ENCODE results near the gene CLEC9A. TPM values are rescaled to one million over a fixed set of nuclear protein-coding genes. Genes with fewer than 3 reads are reported as not detected.

CLEC9A gene
- total and polyA plus RNA-seq, 2 of the 8 experiments (the other 6 are each of a cell fraction or from before 2014, with no cell fraction given): not detected

GRCh38 chr12:10069099-10069498 lies 38.6 kb downstream of the CLEC9A start:
- Histone ChIP-seq H3K18ac (ENCODE audit: extremely low read depth, low read length) (no peak overlapping the region), H2BK15ac (ENCODE audit: low read length) (no peak overlapping the region), H3K4me3 (ENCODE audit: extremely low read depth in 1 of 4, insufficient read depth in 2 of 4, low read depth in 3 of 4, low read length in 4 of 4) (no peak overlapping the region), H3K27ac (ENCODE audit: low read depth, low read length) (no peak overlapping the region), H3K9me3 (ENCODE audit: insufficient read depth in 2 of 2, low read depth in 1 of 2, low read length in 1 of 2) (no peaks in the 10 kb centered on the region), H3K36me3 (ENCODE audit: control insufficient read depth in 2 of 4, insufficient read depth in 4 of 4, low read length in 3 of 4) (no peaks in the 10 kb centered on the region), H3K23ac (ENCODE audit: insufficient read length) (no peak overlapping the region), H3K79me2 (ENCODE audit: control insufficient read depth in 1 of 2, insufficient read depth in 2 of 2, low read length in 2 of 2) (no peaks in the 10 kb centered on the region), H3K4me2 (ENCODE audit: insufficient read depth in 1 of 2, low read depth in 2 of 2, low read length in 2 of 2) (no peak overlapping the region), H4K8ac (ENCODE audit: extremely low read depth, insufficient read depth, low read length) (no peak overlapping the region), H3K4ac (replicated peaks; ENCODE audit: insufficient read length, low read depth, low read length) (no peak overlapping the region), H3K4me1 (replicated peaks in 1 of 4; ENCODE audit: control insufficient read depth in 3 of 4, insufficient read depth in 4 of 4, low read length in 3 of 4) (0 out of 7 replicates have a peak, but pooled peaks cover 0 to 2% (median 0%) of the 10 kb centered on the region in 4 experiments), H3K14ac (ENCODE audit: insufficient read length) (no peak overlapping the region), H3K56ac (replicated peaks; ENCODE audit: insufficient read length, low read depth, low read length) (no peak overlapping the region), H2BK20ac (ENCODE audit: low read length) (no peak overlapping the region), H4K91ac (replicated peaks; ENCODE audit: insufficient read length, low read length) (no peak overlapping the region), H2AFZ (ENCODE audit: low read length) (no peak overlapping the region), H4K5ac (ENCODE audit: insufficient read length, low read depth, low read length) (no peak overlapping the region), H3K27me3 (replicated peaks in 1 of 4; ENCODE audit: control insufficient read depth in 3 of 4, extremely low read depth in 1 of 4, insufficient read depth in 3 of 4, low read length in 3 of 4) (no peaks in the 10 kb centered on the region), H2AK5ac (ENCODE audit: low read depth, low read length) (no peak overlapping the region), H3K23me2 (ENCODE audit: low read depth, low read length) (no peaks in the 10 kb centered on the region), H2BK12ac (ENCODE audit: low read depth, low read length) (no peak overlapping the region), H3K9ac (replicated peaks in 1 of 4; ENCODE audit: extremely low read depth in 1 of 4, low read depth in 3 of 4, low read length in 3 of 4) (no peak overlapping the region), H2BK120ac (replicated peaks; ENCODE audit: low read depth, low read length) (no peak overlapping the region), H4K20me1 (replicated peaks in 1 of 2; ENCODE audit: control insufficient read depth in 1 of 2, insufficient read depth in 2 of 2, low read length in 2 of 2) (no peaks in the 10 kb centered on the region), H2BK5ac (ENCODE audit: low read depth, low read length) (no peak overlapping the region), H3K79me1 (ENCODE audit: low read depth, low read length) (no peaks in the 10 kb centered on the region)
- TF ChIP-seq NANOG (IDR thresholded peaks at IDR 0.05; ENCODE audit: insufficient read depth, low read depth, low read length, poor library complexity, severe bottlenecking): no peak
- no peak for TF ChIP-seq TBP (IDR thresholded peaks at IDR 0.05; ENCODE audit: low read depth, low read length)
- no peak for TF ChIP-seq BRCA1 (IDR thresholded peaks at IDR 0.05; ENCODE audit: low read depth, low read length)
- no peak for TF ChIP-seq YY1 (IDR thresholded peaks at IDR 0.05; ENCODE audit: low read depth, low read length)
- TF ChIP-seq CBX8 (IDR thresholded peaks at IDR 0.05; ENCODE audit: borderline replicate concordance, low read depth, low read length): no peak
- no peak for TF ChIP-seq ASH2L (IDR thresholded peaks at IDR 0.05; ENCODE audit: low read length)
- TF ChIP-seq KDM4A (IDR thresholded peaks at IDR 0.05; ENCODE audit: low read depth, low read length, severe bottlenecking): no peak
- TF ChIP-seq HDAC2 (IDR thresholded peaks at IDR 0.05; ENCODE audit: borderline replicate concordance in 1 of 2, low read depth in 2 of 2, low read length in 2 of 2): no peak
- no peak for TF ChIP-seq BCL11A (IDR thresholded peaks at IDR 0.05; ENCODE audit: low read depth in 2 of 2, low read length in 2 of 2)
- no peak for TF ChIP-seq EP300 (IDR thresholded peaks at IDR 0.05; ENCODE audit: borderline replicate concordance in 1 of 2, low read depth in 2 of 2, low read length in 2 of 2)
- no peak for TF ChIP-seq SP1 (IDR thresholded peaks at IDR 0.05; ENCODE audit: low read depth, low read length)
- no peak for TF ChIP-seq JUN (IDR thresholded peaks at IDR 0.05; ENCODE audit: low read depth, low read length)
- TF ChIP-seq HDAC6 (IDR thresholded peaks at IDR 0.05; ENCODE audit: low read depth, low read length): no peak
- TF ChIP-seq BACH1 (IDR thresholded peaks at IDR 0.05; ENCODE audit: low read length): no peak
- DNase-seq (ENCODE audit: low read depth in 1 of 2, low spot score in 2 of 2): no peak
- WGBS, 2 experiments (ENCODE audit: extremely low coverage in 1 of 2, insufficient coverage in 1 of 2, insufficient read length in 1 of 2, insufficient replicate concordance in 2 of 2, low coverage in 1 of 2, low lambda C conversion rate in 2 of 2, missing lambda C conversion rate in 1 of 2): 88% methylated on average over 4 of the region's 4 CpGs; no CpG with 5 or more reads in 1 of the 2 experiments
- no peak for FAIRE-seq
- CTCF ChIA-PET (ENCODE audit: partially characterized antibody): interaction anchor here (0.6 to 1.4 kb wide), 2 partner anchors 35 to 79 kb away, joined by 3 read pairs; no protein-coding TSS in a partner anchor
- POLR2A ChIA-PET (ENCODE audit: partially characterized antibody): no interaction called here
